SK-N-SH (cell line): Measurements from ENCODE around the gene STARD10. TPM values are rescaled to one million over a fixed set of nuclear protein-coding genes. Genes with fewer than 3 reads are reported as not detected.

ENCODE experiments used
- CTCF ChIA-PET: fragments of 300-600, 350-600 bp; formaldehyde crosslinking; extraction: SDS; loops from one replicate; lab custom pipeline; 2021; lab: Yijun Ruan, JAX
- POLR2A ChIA-PET: fragments of 350-600 bp; sonication (Branson Sonifier 250); formaldehyde crosslinking; extraction: SDS; loops from one replicate; lab custom pipeline; 2020; ENCODE audit warnings: antibody characterized with exemption, inconsistent platforms; lab: Yijun Ruan, JAX
- DNase-seq: peaks from one replicate; pipeline ENCODE4 v3.0.0; 2012
- H2AFZ ChIP-seq: fragments of 200-600 bp; sonication (generic); 2 replicates; pipeline ENCODE4 v1.8.1; 2016; ENCODE audit warnings: antibody characterized with exemption, mild to moderate bottlenecking, low read depth
- H3F3A ChIP-seq: fragments of 200-600 bp; sonication (generic); replicated peaks from 2 replicates; pipeline ENCODE3; 2016; ENCODE audit warnings: antibody characterized with exemption, mild to moderate bottlenecking; ENCODE audit not compliant: insufficient read depth
- H3K27ac ChIP-seq, 2 experiments: fragments of 200-500 bp in 1 of 2; fragments of 200-600 bp in 1 of 2; sonication (Bioruptor generic) in 1 of 2; sonication (generic), shearing (Covaris generic) in 1 of 2; 2 replicates each; pipeline versions ENCODE4 v1.5.1 to v1.6.1; 2014 to 2016; ENCODE audit warnings: low read depth in 2 of 2, inconsistent platforms in 1 of 2, low read length in 1 of 2, mild to moderate bottlenecking in 1 of 2, mixed read lengths in 1 of 2
- H3K27me3 ChIP-seq: fragments of 200-600 bp; sonication (generic), shearing (Covaris generic); 2 replicates; pipeline ENCODE4 v1.6.1; 2016; ENCODE audit warnings: mixed run types; ENCODE audit not compliant: insufficient read depth
- H3K36me3 ChIP-seq, 2 experiments: fragments of 200-500 bp in 1 of 2; fragments of 200-600 bp in 1 of 2; sonication (Bioruptor generic) in 1 of 2; sonication (generic) in 1 of 2; replicated peaks in 1 of 2; 2 replicates each; pipeline versions ENCODE3 to v1.5.1; 2014 to 2016; ENCODE audit warnings: low read length in 1 of 2, mild to moderate bottlenecking in 1 of 2; ENCODE audit not compliant: insufficient read depth in 2 of 2, control insufficient read depth in 1 of 2
- H3K4me1 ChIP-seq, 2 experiments: fragments of 200-500 bp in 1 of 2; fragments of 200-600 bp in 1 of 2; sonication (Bioruptor generic) in 1 of 2; sonication (generic), shearing (Covaris generic) in 1 of 2; 2 replicates each; pipeline versions ENCODE4 v1.5.1 to v1.6.1; 2014 to 2016; ENCODE audit warnings: low read depth in 1 of 2, low read length in 1 of 2, mixed run types in 1 of 2; ENCODE audit not compliant: insufficient read depth in 2 of 2, control insufficient read depth in 1 of 2
- H3K4me2 ChIP-seq: fragments of 200-600 bp; sonication (generic), shearing (Covaris generic); 2 replicates; pipeline ENCODE4 v1.6.1; 2017; ENCODE audit warnings: mixed run types
- H3K4me3 ChIP-seq, 2 experiments: fragments of 200-500 bp in 1 of 2; fragments of 200-600 bp in 1 of 2; sonication (Bioruptor generic) in 1 of 2; sonication (generic), shearing (Covaris generic) in 1 of 2; 2 replicates each; pipeline versions ENCODE4 v1.5.1 to v1.8.1; 2014 to 2016; ENCODE audit warnings: low read depth in 2 of 2, inconsistent platforms in 1 of 2, low read length in 1 of 2, mild to moderate bottlenecking in 1 of 2, mixed read lengths in 1 of 2, moderate library complexity in 1 of 2
- H3K79me2 ChIP-seq: fragments of 200-600 bp; sonication (generic); 2 replicates; pipeline ENCODE4 v1.8.1; 2017; ENCODE audit warnings: mild to moderate bottlenecking; ENCODE audit not compliant: insufficient read depth
- H3K9ac ChIP-seq: fragments of 200-600 bp; sonication (generic); 2 replicates; pipeline ENCODE4 v1.6.1; 2017; ENCODE audit warnings: mixed run types
- H3K9me2 ChIP-seq: fragments of 200-600 bp; sonication (generic); 2 replicates; pipeline ENCODE4 v1.6.1; 2017; ENCODE audit warnings: mixed run types
- H3K9me3 ChIP-seq: fragments of 200-600 bp; sonication (generic); 2 replicates; pipeline ENCODE4 v1.6.1; 2017; ENCODE audit warnings: mixed run types, mild to moderate bottlenecking, moderate library complexity
- H4K20me1 ChIP-seq: fragments of 200-600 bp; sonication (generic); 2 replicates; pipeline ENCODE4 v1.6.1; 2017; ENCODE audit warnings: mild to moderate bottlenecking, mixed run types; ENCODE audit not compliant: insufficient read depth
- CHD2 ChIP-seq: fragments of 150-350 bp; IDR thresholded peaks from 2 replicates; pipeline ENCODE4 v1.6.1; 2018; ENCODE audit warnings: low read length; ENCODE audit not compliant: partially characterized antibody
- CTCF ChIP-seq: fragments of 200-600 bp; sonication (generic); IDR thresholded peaks from 2 replicates; pipeline ENCODE4 v1.6.1; 2017; ENCODE audit warnings: antibody characterized with exemption, mild to moderate bottlenecking, moderate library complexity
- ELF1 ChIP-seq: IDR thresholded peaks from 2 replicates; pipeline ENCODE4 v1.4.0; 2012
- EP300 ChIP-seq, 2 experiments: IDR thresholded peaks; 2 replicates each; pipeline versions ENCODE4 v1.4.0 to v1.6.1; 2012; ENCODE audit warnings: borderline replicate concordance in 1 of 2, low read depth in 1 of 2, low read length in 1 of 2
- EZH2phosphoT487 ChIP-seq: fragments of 200-600 bp; sonication (generic); IDR thresholded peaks from 2 replicates; pipeline ENCODE4 v1.6.1; 2017; ENCODE audit warnings: low read depth, mixed run types, mild to moderate bottlenecking, antibody characterized with exemption, moderate library complexity, borderline replicate concordance
- FOSL2 ChIP-seq: IDR thresholded peaks from 2 replicates; pipeline ENCODE4 v1.4.0; 2012; ENCODE audit warnings: low read depth, mild to moderate bottlenecking, moderate library complexity, borderline replicate concordance
- GABPA ChIP-seq: IDR thresholded peaks from 2 replicates; pipeline ENCODE4 v1.4.0; 2012; ENCODE audit warnings: low read depth, mild to moderate bottlenecking
- GATA2 ChIP-seq: sonication (generic); formaldehyde crosslinking; IDR thresholded peaks from 2 replicates; pipeline ENCODE4 v1.5.0; 2020; ENCODE audit warnings: mild to moderate bottlenecking, missing genetic modification reagents
- JUND ChIP-seq: IDR thresholded peaks from 2 replicates; pipeline ENCODE4 v1.4.0; 2012
- MAX ChIP-seq: IDR thresholded peaks from 2 replicates; pipeline ENCODE4 v1.4.0; 2012; ENCODE audit warnings: low read depth
- NFIC ChIP-seq: IDR thresholded peaks from 2 replicates; pipeline ENCODE4 v1.4.0; 2012; ENCODE audit warnings: borderline replicate concordance
- PBX3 ChIP-seq: IDR thresholded peaks from 2 replicates; pipeline ENCODE4; 2012
- RFX5 ChIP-seq: IDR thresholded peaks from 2 replicates; pipeline ENCODE4 v1.6.1; 2012; ENCODE audit warnings: mild to moderate bottlenecking, improper control_type of control experiment, low read length
- RXRA ChIP-seq: IDR thresholded peaks from 2 replicates; pipeline ENCODE4 v1.4.0; 2012; ENCODE audit warnings: low read depth, mild to moderate bottlenecking, borderline replicate concordance
- SIN3A ChIP-seq: IDR thresholded peaks from 2 replicates; pipeline ENCODE4 v1.6.1; 2012; ENCODE audit warnings: low read depth, mild to moderate bottlenecking, low read length, moderate library complexity, borderline replicate concordance
- TCF12 ChIP-seq: IDR thresholded peaks from 2 replicates; pipeline ENCODE4 v1.4.0; 2012
- USF1 ChIP-seq: IDR thresholded peaks from 2 replicates; pipeline ENCODE4 v1.4.0; 2012; ENCODE audit warnings: low read depth, borderline replicate concordance
- WGBS: methylation state at CpG from one replicate; pipeline ENCODE4 v1.1.6; 2017; ENCODE audit warnings: low lambda C conversion rate; 5-methylcytosine and 5-hydroxymethylcytosine counted together
- polyA plus RNA-seq, 3 experiments: library from polyadenylated mRNA; depleted of rRNA; stranded (reverse); fragments of >200 nt; gene quantifications; 2 replicates each; pipeline ENCODE4 v1.2.3, GENCODE V29; 2012
- TF ChIP-seq, protein P1 (sequence below): fragments of 150-350 bp; IDR thresholded peaks from 2 replicates; pipeline ENCODE4 v1.6.1; 2016; ENCODE audit warnings: mild to moderate bottlenecking, low read depth, low read length
- TF ChIP-seq, protein P2 (sequence below): fragments of 150-350 bp; IDR thresholded peaks from 2 replicates; pipeline ENCODE4 v1.6.1; 2017; ENCODE audit warnings: antibody characterized with exemption, low read length, low read depth, borderline replicate concordance
- TF ChIP-seq, protein P3 (sequence below): IDR thresholded peaks from 2 replicates; pipeline ENCODE4 v1.6.1; 2012; ENCODE audit warnings: mild to moderate bottlenecking, low read depth, low read length, moderate library complexity
- TF ChIP-seq, protein P4 (sequence below): IDR thresholded peaks from 2 replicates; pipeline ENCODE4 v1.4.0; 2012; ENCODE audit warnings: low read depth, borderline replicate concordance

Gene STARD10
- polyA plus RNA-seq, 1 of the 3 experiments (the other 2 are of a cell fraction), result 47.7 TPM

- Histone ChIP-seq H3K9me2 (no peaks in the 10 kb centered on the region), H3K27ac (peak overlapping the region; percentile 3 to 35; a peak in 2 of 4 replicates), H3K4me1 (peaks cover 26 to 48% of the 10 kb centered on the region in 2 experiments), H3F3A (peaks cover 3% of the 10 kb centered on the region), H2AFZ (0 out of 2 replicates have a peak overlapping the region, but pooled peaks have one; percentile 9), H3K36me3 (no peaks in the 10 kb centered on the region), H3K4me3 (no peak overlapping the region), H3K79me2 (no peaks in the 10 kb centered on the region), H3K4me2 (peak overlapping the region; percentile 49; the same call in 1 of the 2 replicates), H3K9ac (no peak overlapping the region; the same call in 1 of the 2 replicates), H3K9me3 (no peaks in the 10 kb centered on the region), H3K27me3 (no peaks in the 10 kb centered on the region), H4K20me1 (no peaks in the 10 kb centered on the region)
- DNase-seq, result peak; percentile 44
- ChIA-PET CTCF (interaction anchor here (0.9 to 2.0 kb wide), 5 partner anchors 9 to 86 kb away, joined by 3 to 5 read pairs (median 5); partner anchors contain the start of gene STARD10), POLR2A (no interaction called here)
- WGBS, result 10% methylated on average over 4 of the region's 4 CpGs
- TF ChIP-seq, protein P1, sequence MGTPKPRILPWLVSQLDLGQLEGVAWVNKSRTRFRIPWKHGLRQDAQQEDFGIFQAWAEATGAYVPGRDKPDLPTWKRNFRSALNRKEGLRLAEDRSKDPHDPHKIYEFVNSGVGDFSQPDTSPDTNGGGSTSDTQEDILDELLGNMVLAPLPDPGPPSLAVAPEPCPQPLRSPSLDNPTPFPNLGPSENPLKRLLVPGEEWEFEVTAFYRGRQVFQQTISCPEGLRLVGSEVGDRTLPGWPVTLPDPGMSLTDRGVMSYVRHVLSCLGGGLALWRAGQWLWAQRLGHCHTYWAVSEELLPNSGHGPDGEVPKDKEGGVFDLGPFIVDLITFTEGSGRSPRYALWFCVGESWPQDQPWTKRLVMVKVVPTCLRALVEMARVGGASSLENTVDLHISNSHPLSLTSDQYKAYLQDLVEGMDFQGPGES, result no peak
- TF ChIP-seq SIN3A, result no peak
- TF ChIP-seq ELF1, result no peak
- peak; percentile 88 for TF ChIP-seq FOSL2
- no peak for TF ChIP-seq USF1
- TF ChIP-seq GABPA, result no peak
- TF ChIP-seq, protein P2, sequence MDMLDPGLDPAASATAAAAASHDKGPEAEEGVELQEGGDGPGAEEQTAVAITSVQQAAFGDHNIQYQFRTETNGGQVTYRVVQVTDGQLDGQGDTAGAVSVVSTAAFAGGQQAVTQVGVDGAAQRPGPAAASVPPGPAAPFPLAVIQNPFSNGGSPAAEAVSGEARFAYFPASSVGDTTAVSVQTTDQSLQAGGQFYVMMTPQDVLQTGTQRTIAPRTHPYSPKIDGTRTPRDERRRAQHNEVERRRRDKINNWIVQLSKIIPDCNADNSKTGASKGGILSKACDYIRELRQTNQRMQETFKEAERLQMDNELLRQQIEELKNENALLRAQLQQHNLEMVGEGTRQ, result no peak
- TF ChIP-seq MAX, result peak; percentile 46; the same call in 1 of the 2 replicates
- TF ChIP-seq GATA2 (CRISPR knock-in tag), result no peak
- TF ChIP-seq JUND, result peak; percentile 74; the same call in 1 of the 2 replicates
- TF ChIP-seq RXRA, result no peak
- TF ChIP-seq EZH2phosphoT487, result no peak
- TF ChIP-seq, protein P3, sequence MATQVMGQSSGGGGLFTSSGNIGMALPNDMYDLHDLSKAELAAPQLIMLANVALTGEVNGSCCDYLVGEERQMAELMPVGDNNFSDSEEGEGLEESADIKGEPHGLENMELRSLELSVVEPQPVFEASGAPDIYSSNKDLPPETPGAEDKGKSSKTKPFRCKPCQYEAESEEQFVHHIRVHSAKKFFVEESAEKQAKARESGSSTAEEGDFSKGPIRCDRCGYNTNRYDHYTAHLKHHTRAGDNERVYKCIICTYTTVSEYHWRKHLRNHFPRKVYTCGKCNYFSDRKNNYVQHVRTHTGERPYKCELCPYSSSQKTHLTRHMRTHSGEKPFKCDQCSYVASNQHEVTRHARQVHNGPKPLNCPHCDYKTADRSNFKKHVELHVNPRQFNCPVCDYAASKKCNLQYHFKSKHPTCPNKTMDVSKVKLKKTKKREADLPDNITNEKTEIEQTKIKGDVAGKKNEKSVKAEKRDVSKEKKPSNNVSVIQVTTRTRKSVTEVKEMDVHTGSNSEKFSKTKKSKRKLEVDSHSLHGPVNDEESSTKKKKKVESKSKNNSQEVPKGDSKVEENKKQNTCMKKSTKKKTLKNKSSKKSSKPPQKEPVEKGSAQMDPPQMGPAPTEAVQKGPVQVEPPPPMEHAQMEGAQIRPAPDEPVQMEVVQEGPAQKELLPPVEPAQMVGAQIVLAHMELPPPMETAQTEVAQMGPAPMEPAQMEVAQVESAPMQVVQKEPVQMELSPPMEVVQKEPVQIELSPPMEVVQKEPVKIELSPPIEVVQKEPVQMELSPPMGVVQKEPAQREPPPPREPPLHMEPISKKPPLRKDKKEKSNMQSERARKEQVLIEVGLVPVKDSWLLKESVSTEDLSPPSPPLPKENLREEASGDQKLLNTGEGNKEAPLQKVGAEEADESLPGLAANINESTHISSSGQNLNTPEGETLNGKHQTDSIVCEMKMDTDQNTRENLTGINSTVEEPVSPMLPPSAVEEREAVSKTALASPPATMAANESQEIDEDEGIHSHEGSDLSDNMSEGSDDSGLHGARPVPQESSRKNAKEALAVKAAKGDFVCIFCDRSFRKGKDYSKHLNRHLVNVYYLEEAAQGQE, result no peak
- TF ChIP-seq CHD2, result peak; percentile 8
- peak; percentile 24 for TF ChIP-seq PBX3
- no peak for TF ChIP-seq CTCF
- TF ChIP-seq, protein P4, sequence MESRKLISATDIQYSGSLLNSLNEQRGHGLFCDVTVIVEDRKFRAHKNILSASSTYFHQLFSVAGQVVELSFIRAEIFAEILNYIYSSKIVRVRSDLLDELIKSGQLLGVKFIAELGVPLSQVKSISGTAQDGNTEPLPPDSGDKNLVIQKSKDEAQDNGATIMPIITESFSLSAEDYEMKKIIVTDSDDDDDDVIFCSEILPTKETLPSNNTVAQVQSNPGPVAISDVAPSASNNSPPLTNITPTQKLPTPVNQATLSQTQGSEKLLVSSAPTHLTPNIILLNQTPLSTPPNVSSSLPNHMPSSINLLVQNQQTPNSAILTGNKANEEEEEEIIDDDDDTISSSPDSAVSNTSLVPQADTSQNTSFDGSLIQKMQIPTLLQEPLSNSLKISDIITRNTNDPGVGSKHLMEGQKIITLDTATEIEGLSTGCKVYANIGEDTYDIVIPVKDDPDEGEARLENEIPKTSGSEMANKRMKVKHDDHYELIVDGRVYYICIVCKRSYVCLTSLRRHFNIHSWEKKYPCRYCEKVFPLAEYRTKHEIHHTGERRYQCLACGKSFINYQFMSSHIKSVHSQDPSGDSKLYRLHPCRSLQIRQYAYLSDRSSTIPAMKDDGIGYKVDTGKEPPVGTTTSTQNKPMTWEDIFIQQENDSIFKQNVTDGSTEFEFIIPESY, result no peak
- TF ChIP-seq NFIC, result 0 out of 2 replicates have a peak, but pooled peaks have one; percentile 14
- peak; percentile 45; the same call in 1 of the 2 replicates for TF ChIP-seq TCF12
- TF ChIP-seq EP300 (IDR thresholded peaks at IDR 0.05; ENCODE audit: borderline replicate concordance in 1 of 2, low read depth in 1 of 2, low read length in 1 of 2), result no peak
- TF ChIP-seq RFX5, result no peak
These were observed 22.3 kb downstream of the STARD10 start for GRCh38 chr11:72771507-72771906.
